Epidermal melanocyte (primary cell): Measurements from ENCODE around the gene IL1RAPL1.

Source experiments
- DNase-seq: peaks from one replicate; pipeline ENCODE4 v3.0.0; 2011; ENCODE audit warnings: low spot score; ENCODE audit not compliant: insufficient read length

The IL1RAPL1 gene

DNA sequence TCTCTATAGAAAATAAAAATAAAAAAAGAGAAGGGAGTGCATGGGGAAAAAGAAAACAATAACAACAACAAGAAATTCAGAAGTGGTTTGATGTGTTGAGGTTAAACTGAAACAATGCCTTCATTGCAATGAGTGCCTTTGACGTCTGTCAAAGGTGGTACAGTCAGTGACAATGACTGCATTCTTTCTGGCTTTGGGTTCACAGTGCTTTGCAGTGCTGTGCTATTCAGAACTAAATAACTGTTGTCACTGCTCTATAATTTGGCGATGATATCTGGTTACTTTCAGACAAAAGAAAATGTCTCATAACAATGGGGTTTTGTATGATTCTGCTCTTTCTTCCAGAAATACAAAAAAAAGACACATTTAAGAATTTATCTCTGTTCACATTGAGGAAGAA lies 1139.6 kb downstream of the IL1RAPL1 start:
- DNase-seq: no peak

DNA sequence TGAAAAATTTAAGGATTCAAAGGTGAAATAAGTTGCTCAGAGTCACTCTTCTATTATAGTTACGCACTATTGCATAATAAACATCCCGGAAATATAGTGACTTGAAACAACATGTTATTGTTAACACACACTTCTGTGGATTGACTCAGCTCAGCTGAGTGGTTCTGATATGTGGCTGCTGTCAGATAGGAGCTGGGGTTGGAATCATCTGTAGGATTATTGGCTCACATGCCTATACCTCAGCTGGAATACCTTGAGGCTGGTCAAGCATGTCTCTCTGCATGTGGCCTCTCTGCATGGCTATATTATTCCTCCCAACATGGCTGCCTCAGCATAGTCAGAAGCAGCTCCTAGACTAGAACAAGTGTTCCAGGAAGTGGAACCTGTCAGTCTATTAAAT lies 1141.4 kb downstream of the IL1RAPL1 start:
- DNase-seq: no peak

DNA sequence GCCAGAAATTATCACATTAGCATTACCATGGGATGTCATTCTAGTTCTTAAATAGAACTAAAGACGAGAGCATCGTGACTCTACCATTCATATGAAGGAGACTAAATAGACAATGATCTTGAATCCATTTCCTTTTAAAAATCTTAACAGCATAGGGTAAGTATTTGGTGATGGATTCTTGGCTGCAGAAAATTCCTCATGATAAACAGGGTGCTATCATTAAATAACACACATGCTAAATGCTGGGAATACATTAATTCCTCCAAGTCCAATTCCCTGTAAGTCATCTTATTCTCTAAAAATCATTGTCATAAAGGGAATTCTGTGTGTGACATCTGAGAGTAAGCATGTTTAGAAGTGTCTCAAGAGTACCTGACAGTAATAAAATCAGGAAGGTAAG lies 1157.7 kb downstream of the IL1RAPL1 start:
- no peak for DNase-seq

GRCh38 chrX:29746326-29746725 lies 1159.1 kb downstream of the IL1RAPL1 start:
- DNase-seq: no peak

DNA sequence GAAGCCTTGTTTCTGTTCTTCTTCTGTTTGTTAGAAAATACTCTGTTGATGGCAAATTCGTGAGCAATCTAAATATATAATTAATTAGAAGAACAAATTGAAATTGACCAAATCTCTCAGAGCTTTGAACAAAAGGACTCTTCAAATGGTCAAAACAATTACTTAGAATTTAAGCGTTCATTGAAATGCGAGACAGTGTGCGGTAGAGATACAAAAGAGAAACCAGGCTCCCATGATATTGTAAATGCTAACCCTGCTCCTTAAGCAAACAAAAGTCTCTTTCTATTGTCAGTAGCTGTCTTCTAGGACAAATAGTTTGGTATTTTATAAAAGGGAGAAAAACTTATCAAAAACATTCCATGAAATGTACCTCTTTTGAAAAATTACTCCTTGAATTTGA lies 1174.8 kb downstream of the IL1RAPL1 start:
- no peak for DNase-seq

DNA sequence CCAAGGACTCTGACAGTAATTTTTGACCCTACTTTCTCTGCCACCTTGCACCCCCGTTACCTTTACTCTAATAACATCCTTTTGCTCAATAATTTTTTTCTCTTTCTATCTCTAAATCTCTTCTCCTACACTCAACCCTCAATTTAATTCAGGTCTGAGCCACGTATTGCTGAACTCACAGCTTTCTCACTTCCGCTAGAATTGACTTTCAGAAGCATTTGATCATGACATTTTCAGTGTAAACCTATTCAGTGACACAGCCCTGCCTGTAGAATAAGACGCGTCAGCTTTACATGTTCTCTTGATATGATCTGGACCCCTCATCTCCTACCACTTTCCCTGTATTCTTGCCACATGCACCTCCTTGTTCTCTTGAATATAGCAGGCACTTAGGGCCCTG lies 1188.6 kb downstream of the IL1RAPL1 start:
- no peak for DNase-seq

GRCh38 chrX:29787656-29788055 lies 1200.4 kb downstream of the IL1RAPL1 start:
- DNase-seq: no peak

DNA sequence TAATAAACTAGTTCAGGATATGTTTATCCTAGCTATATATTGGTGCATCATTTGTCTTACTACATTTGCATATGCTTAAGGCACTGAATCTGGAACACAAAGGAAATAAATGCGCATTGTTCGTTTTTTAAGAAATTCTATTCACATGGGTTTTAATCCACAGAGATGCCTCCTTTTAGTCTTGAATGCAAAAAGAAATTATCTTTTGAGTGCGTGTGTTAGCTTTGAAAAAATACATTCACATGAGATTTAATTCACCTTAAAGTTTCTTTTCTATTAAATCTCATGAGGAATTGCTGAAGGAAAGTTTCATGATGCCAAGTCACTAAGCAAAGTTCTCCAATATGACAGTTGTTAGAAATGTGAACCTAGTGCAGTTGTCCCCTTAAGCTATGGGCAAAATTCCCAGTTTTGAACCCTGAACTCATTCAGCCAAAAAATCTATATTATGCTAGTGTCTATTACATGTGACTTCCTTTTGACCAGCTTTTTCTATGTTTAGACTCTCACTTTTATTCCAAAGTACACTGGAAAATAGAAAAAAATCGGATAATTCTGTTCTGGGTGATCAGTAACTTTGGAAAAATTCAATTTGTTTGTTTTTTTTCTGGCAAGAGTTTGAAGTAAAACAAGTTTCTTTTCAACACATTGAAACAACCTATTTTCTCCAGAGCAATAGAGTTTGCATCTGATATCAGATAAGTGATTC lies 1201.9 kb downstream of the IL1RAPL1 start:
- DNase-seq: no peak

DNA sequence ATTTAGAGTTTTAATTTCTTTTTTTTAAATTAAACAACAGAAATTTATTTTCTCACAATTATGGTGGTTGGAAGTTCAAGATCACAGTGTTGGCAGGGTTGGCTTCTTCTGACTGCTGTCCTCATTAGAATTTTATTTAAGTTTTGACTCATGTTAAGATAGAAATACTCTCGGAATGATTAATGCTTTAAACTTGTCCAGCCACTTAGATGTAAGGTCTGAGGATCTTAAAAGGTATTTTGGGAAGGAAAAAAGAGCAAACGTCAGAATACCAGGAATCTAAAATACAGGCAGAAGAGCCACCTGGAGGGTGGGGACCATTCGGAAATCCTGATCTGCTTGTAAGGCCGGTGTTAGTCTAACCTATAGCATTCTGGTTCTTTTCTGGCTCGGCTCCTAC lies 1205.1 kb downstream of the IL1RAPL1 start:
- DNase-seq: no peak

- no peak for DNase-seq
Measured at GRCh38 chrX:29797156-29797555, 1209.9 kb downstream of the IL1RAPL1 start.

DNA sequence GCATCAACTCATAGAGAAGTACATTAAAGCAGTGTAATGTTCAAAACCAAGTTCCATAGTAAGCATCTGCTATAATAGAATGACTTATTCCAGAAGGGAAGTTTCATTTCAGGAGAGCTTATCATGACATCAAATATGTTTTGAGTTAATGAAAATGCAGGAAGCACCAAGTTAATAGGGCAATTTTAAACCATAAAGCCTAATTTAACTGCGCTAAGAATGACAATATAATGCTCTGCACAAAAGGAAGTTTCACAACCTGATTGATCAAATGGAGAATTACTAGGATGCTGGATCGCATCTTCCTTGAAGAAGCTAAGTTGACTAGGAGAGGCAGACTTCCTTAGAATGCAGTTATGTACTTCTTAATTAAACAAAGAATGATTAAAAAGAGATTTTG lies 1211.2 kb downstream of the IL1RAPL1 start:
- no peak for DNase-seq

GRCh38 chrX:29813174-29813573 lies 1225.9 kb downstream of the IL1RAPL1 start:
- DNase-seq: no peak

- no peak for DNase-seq
Measured at GRCh38 chrX:29824176-29824906, 1237.1 kb downstream of the IL1RAPL1 start.

DNA sequence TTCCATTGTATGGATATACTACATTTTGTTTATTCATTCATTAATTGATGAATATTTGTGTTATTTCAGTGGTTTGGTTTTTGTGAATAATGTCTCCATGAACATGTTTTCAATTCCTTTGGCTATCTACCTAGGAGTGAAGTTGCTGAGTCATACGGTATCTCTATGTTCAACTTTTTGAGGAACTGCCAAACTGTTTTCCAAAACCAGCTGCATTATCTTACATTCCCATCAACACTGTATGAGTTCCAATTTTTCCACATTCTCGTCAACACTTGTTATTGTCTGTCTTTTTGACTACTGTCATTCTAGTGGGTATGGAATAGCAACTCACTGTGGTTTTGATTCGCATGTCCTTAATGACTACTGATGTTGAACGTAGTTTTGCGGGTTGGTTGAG lies 1239.5 kb downstream of the IL1RAPL1 start:
- DNase-seq: no peak

DNA sequence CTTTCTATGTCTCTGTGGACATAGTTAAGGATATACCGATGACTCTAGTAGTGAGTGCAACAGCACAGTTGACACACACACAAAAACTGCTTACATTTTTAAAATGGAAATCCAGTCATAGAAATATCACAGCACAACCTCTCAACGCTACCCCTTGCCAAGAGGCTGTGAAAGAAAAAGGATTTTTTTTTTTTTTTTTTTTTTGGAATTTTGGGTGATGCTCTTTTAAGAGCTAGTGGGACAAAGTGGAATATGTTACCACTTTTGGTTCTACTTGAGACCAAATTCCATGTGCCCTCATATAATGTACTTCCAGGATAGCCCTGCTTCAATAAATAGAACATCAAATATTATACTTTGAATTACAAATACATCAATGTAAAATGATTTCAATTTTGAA lies 1247.1 kb downstream of the IL1RAPL1 start:
- no peak for DNase-seq

DNA sequence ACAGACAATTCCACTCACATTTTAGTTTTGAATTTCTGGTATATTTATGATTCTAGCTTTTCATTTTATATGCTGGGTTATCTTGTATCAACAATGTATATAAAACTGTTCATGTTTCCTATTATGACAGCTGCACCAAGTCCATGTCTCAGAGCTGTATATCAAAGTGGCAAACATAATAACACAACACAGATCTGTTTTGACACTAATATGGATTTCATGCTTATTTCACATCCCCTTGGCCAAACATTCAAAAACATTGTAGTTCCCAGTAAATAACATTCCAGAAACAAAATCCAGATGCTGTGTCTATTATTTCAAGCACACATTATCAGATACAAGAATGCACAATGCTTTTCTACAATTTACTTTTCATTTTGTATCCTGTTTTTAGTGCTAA lies 1247.5 kb downstream of the IL1RAPL1 start:
- no peak for DNase-seq

DNA sequence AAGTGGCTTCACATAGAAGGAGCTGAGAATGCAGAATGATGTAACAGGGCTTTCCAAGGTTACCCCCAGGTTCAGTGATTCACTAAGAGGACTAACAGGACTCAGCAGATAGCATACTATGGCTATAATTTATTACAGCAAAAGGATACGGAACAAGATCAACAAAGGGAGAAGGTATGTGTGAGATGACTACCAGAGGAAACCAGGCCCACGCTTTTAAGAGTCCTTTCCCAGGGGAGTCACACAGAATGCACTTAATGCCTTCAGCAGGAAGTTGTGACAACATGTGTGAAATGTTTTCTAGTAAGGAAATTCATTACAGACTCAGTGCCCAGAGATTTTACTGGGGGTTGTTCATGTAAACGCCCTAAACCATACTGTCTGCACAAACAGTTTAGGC lies 1254.5 kb downstream of the IL1RAPL1 start:
- DNase-seq: no peak

DNA sequence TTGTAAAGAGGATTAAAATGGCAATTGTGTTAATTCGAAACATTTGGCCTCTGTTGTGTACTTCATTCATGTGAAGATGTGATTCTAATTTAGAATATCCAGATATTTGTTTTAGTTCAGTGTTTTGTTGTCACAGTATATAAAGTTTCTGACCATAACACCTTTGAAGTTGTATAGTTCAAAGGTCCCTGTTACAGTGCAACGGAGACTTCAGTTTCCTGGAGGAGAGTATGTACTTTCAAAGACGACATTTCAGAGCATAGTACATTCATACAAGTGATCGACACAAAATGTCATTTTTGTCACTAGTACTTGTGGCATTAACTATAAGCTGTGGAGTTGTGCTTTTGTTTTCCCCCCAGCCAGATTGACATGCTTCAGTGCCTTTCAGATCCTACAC lies 1255.3 kb downstream of the IL1RAPL1 start:
- DNase-seq: no peak

GRCh38 chrX:29851857-29852605 lies 1264.8 kb downstream of the IL1RAPL1 start:
- no peak for DNase-seq

DNA sequence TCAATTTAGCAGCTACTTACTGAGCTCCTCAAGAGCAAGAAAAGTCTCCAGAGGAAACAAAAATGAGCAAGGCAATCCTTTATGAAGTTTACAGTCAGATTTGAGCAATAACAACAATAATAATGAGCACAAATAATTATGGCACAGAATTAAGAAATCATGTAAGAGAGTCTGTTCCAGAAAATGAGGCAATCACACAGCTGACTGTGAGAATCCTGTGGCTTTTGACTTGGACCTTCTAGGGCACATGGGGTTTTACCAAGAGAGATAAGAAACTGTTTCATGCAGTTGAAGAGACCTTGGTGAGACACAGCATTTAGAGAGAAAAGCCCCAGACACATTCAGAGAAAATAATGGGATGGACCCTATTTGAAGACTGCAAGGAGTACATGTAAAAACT lies 1265.5 kb downstream of the IL1RAPL1 start:
- DNase-seq: no peak

GRCh38 chrX:29858714-29859113 lies 1271.5 kb downstream of the IL1RAPL1 start:
- no peak for DNase-seq

DNA sequence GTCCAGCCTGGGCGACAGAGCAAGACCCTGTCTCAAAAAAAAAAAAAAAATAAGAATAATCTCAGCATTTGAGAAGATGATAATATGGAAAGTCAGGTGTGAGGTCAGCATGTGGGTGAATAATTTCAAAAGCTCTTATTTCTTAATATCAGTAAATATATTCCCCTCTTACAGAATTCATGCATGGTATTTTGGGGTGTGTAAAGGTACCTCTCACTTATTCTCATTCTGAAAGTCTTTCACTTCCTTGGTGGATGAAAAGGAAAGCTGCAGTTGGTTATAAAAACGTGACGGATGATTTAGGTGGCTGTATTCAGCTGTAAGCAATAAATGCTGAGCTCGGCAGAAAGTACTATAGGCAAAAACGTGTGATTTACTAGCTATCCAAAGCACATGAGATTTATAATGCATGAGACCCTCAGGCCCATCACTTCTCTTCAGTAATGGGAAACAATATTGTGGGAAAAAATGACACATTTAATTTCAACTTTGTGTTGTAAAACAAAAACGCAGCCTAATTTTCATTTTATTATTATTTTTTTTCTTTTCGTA lies 1275.0 kb downstream of the IL1RAPL1 start:
- DNase-seq: no peak
